ENCODE data around the gene SALL2.
A peak's percentile ranks its signal among the peaks of the same experiment; 100 is the strongest.

Gene SALL2

DNA sequence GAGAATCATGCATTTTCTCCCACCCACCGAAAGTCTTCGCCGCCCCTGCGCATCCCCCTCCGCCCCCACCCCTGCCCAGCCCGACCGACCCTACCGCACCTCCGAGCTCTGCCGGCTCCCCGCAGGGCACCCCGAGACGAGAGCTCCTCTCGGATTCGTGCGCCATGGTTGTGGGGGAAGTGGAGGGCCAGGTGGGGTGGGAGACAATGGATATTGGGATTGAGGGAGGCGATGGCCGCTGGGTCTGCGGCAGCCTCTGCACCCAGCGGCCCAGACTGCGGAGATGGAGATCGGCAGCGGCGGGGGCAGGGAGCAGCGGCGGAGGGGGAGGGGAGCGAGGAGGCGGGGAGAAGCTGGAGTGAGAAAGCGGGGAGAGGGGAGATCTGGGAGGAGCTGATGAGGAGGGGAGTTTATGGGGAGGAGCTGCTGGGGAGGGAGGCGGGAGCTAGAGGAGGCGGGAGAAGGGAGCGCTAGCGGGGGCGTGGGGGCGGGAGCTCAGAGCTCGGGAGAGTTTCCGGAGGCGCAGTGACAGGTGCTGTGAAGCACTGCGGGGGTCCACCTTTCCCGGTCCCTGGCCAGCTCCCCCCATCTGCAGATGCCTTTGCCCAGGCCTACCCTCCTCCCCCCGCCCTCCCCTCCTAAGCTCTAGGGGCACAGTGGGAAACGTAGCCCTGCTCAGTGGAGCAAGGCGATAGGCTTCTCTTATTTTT lies at the start of gene SALL2:
TSS of gene SALL2 (minus strand) at position 385 of the 710 bp plus-strand sequence. CDS start at position 166, 219 bp downstream.
- H3K9me3 ChIP-seq (ENCODE audit: insufficient read depth, low read length): no peaks in the 10 kb centered on the region
- no peak within 1 kb of the TSS for H3K4me3 ChIP-seq (ENCODE audit: insufficient read depth, low read length, poor library complexity, severe bottlenecking)
- H3K36me3 ChIP-seq (ENCODE audit: low read length): no peaks in the 10 kb centered on the region
- no peak within 1 kb of the TSS for H3K9ac ChIP-seq (ENCODE audit: low read length)
- no peaks in the 10 kb centered on the region for H3K27me3 ChIP-seq (ENCODE audit: low read length)
- peak within 1 kb of the TSS; percentile 25 for H3K4me2 ChIP-seq (ENCODE audit: low read depth, low read length, poor library complexity, severe bottlenecking)
- H3K9me2 ChIP-seq (replicated peaks; ENCODE audit: insufficient read depth, low read length): no peaks in the 10 kb centered on the region
- H4K20me1 ChIP-seq (ENCODE audit: low read depth, low read length): no peaks in the 10 kb centered on the region
- H2AFZ ChIP-seq (ENCODE audit: low read depth, low read length, severe bottlenecking): no peak within 1 kb of the TSS
- TF ChIP-seq, protein P1, sequence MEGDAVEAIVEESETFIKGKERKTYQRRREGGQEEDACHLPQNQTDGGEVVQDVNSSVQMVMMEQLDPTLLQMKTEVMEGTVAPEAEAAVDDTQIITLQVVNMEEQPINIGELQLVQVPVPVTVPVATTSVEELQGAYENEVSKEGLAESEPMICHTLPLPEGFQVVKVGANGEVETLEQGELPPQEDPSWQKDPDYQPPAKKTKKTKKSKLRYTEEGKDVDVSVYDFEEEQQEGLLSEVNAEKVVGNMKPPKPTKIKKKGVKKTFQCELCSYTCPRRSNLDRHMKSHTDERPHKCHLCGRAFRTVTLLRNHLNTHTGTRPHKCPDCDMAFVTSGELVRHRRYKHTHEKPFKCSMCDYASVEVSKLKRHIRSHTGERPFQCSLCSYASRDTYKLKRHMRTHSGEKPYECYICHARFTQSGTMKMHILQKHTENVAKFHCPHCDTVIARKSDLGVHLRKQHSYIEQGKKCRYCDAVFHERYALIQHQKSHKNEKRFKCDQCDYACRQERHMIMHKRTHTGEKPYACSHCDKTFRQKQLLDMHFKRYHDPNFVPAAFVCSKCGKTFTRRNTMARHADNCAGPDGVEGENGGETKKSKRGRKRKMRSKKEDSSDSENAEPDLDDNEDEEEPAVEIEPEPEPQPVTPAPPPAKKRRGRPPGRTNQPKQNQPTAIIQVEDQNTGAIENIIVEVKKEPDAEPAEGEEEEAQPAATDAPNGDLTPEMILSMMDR (IDR thresholded peaks at IDR 0.05; ENCODE audit: insufficient read depth, low read length, poor library complexity, severe bottlenecking): no peak
- TF ChIP-seq EZH2phosphoT487 (conservative IDR thresholded peaks at IDR 0.05; ENCODE audit: low read length): no peak
- no peaks in the 10 kb centered on the region for H3K79me2 ChIP-seq (ENCODE audit: insufficient read depth, low read length)
- no peaks in the 10 kb centered on the region for H3F3A ChIP-seq (ENCODE audit: insufficient read depth)
- H3K27ac ChIP-seq (ENCODE audit: low read depth, low read length): no peak within 1 kb of the TSS

DNA sequence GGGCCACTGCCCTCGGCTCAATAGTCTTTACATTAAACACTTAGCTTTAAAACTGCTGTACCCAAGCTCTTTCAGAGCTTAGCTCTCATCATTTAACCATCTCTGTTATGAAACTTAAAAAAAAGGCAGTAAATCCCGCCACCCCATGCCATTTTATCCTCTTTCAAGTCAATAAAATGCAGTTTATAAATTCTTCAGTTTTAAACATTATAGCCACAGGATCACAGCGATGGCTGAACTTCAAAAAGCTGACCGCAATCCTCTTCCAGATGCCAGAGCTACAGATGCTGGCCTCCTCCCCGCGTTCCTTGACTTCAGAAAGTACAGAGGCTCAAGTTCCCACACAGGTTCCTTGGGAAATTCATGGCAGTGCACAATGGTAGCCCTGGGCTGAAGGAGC lies 49.5 kb upstream of the SALL2 start:
- no peak for TF ChIP-seq EZH2phosphoT487 (conservative IDR thresholded peaks at IDR 0.05; ENCODE audit: low read length)
- TF ChIP-seq, protein P1 (IDR thresholded peaks at IDR 0.05; ENCODE audit: insufficient read depth, low read length, poor library complexity, severe bottlenecking): no peak
- Histone ChIP-seq H3K36me3 (ENCODE audit: low read length) (no peaks in the 10 kb centered on the region), H3K9ac (ENCODE audit: low read length) (no peak overlapping the region), H3K27ac (ENCODE audit: low read depth, low read length) (no peak overlapping the region), H2AFZ (ENCODE audit: low read depth, low read length, severe bottlenecking) (no peak overlapping the region), H3F3A (ENCODE audit: insufficient read depth) (no peaks in the 10 kb centered on the region), H3K9me2 (replicated peaks; ENCODE audit: insufficient read depth, low read length) (no peaks in the 10 kb centered on the region), H3K4me2 (ENCODE audit: low read depth, low read length, poor library complexity, severe bottlenecking) (no peak overlapping the region), H3K4me3 (ENCODE audit: insufficient read depth, low read length, poor library complexity, severe bottlenecking) (no peak overlapping the region), H3K9me3 (ENCODE audit: insufficient read depth, low read length) (no peaks in the 10 kb centered on the region), H4K20me1 (ENCODE audit: low read depth, low read length) (no peaks in the 10 kb centered on the region), H3K27me3 (ENCODE audit: low read length) (no peaks in the 10 kb centered on the region), H3K79me2 (ENCODE audit: insufficient read depth, low read length) (no peaks in the 10 kb centered on the region)

DNA sequence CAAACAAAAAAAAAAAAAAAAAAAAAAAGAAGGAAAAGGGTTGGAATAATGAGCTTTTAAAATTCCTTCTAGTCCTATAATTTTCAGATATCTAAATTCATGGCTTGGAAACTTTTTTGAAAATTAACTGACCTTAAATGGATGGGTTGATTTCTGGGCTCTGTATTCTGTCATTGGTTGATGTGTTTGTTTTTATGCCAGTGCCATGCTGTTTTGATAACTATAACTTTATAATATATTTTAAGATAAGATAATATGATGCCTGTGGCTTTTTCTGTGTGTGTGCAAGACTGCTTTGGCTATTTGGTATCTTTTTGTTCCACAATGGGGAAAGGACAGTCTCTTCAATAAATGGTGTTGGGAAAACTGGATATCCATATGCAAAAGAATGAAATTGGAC lies 46.5 kb upstream of the SALL2 start:
- H3K27ac ChIP-seq (ENCODE audit: low read depth, low read length): no peak overlapping the region
- H3K9ac ChIP-seq (ENCODE audit: low read length): no peak overlapping the region
- no peaks in the 10 kb centered on the region for H3K36me3 ChIP-seq (ENCODE audit: low read length)
- H4K20me1 ChIP-seq (ENCODE audit: low read depth, low read length): no peaks in the 10 kb centered on the region
- no peaks in the 10 kb centered on the region for H3K9me3 ChIP-seq (ENCODE audit: insufficient read depth, low read length)
- TF ChIP-seq, protein P1 (IDR thresholded peaks at IDR 0.05; ENCODE audit: insufficient read depth, low read length, poor library complexity, severe bottlenecking): no peak
- no peak for TF ChIP-seq EZH2phosphoT487 (conservative IDR thresholded peaks at IDR 0.05; ENCODE audit: low read length)
- H3K27me3 ChIP-seq (ENCODE audit: low read length): no peaks in the 10 kb centered on the region
- no peak overlapping the region for H3K4me3 ChIP-seq (ENCODE audit: insufficient read depth, low read length, poor library complexity, severe bottlenecking)
- H3K79me2 ChIP-seq (ENCODE audit: insufficient read depth, low read length): no peaks in the 10 kb centered on the region
- no peaks in the 10 kb centered on the region for H3F3A ChIP-seq (ENCODE audit: insufficient read depth)
- no peak overlapping the region for H3K4me2 ChIP-seq (ENCODE audit: low read depth, low read length, poor library complexity, severe bottlenecking)
- no peak overlapping the region for H2AFZ ChIP-seq (ENCODE audit: low read depth, low read length, severe bottlenecking)
- no peaks in the 10 kb centered on the region for H3K9me2 ChIP-seq (replicated peaks; ENCODE audit: insufficient read depth, low read length)

All from SU-DHL-6 (cell line).